GM19035 (cell line): ENCODE results near the gene ZNF71.

Experiments used
- ATAC-seq: cut with Tn5 transposase; IDR thresholded peaks from one replicate; pipeline ENCODE4 v1.9.1; 2021; ENCODE audit not compliant: unreplicated experiment

The ZNF71 gene

GRCh38 chr19:56594783-56595547 lies at the start of gene ZNF71:
Gene ZNF71, plus strand, starts transcription at chr19:56595302. Its CDS starts 6,257 bp downstream, at chr19:56601559.
- peak; percentile 92 for ATAC-seq

- ATAC-seq = no peak
These were observed 47.6 kb upstream of the ZNF71 start for GRCh38 chr19:56547535-56547934.

- no peak for ATAC-seq
These were observed 40.7 kb upstream of the ZNF71 start for GRCh38 chr19:56554272-56554869.

GRCh38 chr19:56562766-56563165 lies 32.3 kb upstream of the ZNF71 start:
- ATAC-seq = no peak

GRCh38 chr19:56566904-56567273 lies 28.2 kb upstream of the ZNF71 start:
- peak; percentile 10 for ATAC-seq

GRCh38 chr19:56567274-56568120 lies 27.6 kb upstream of the ZNF71 start, which contains the start of gene ZNF470:
Gene ZNF470, plus strand, starts transcription at chr19:56567468. Its CDS starts 2,844 bp downstream, at chr19:56570312.
- ATAC-seq = peak; percentile 97

- no peak for ATAC-seq
These were observed 22.5 kb upstream of the ZNF71 start for GRCh38 chr19:56572589-56572988.

- no peak for ATAC-seq
These were observed 21.2 kb upstream of the ZNF71 start for GRCh38 chr19:56573914-56574313.

GRCh38 chr19:56577719-56578602 lies 17.1 kb upstream of the ZNF71 start:
- ATAC-seq = no peak

- no peak for ATAC-seq
These were observed 688 bp upstream of the ZNF71 start for GRCh38 chr19:56594446-56594782.

GRCh38 chr19:56595548-56595899 lies 422 bp downstream of the ZNF71 start:
- no peak for ATAC-seq

GRCh38 chr19:56596676-56597075 lies 1.6 kb downstream of the ZNF71 start:
- ATAC-seq = no peak

GRCh38 chr19:56597696-56598095 lies 2.6 kb downstream of the ZNF71 start:
- no peak for ATAC-seq

GRCh38 chr19:56601375-56601774 lies 6.3 kb downstream of the ZNF71 start:
- ATAC-seq = no peak

- ATAC-seq = no peak
These were observed 8.7 kb downstream of the ZNF71 start for GRCh38 chr19:56603829-56604228.

GRCh38 chr19:56608274-56608964 lies 13.3 kb downstream of the ZNF71 start:
- ATAC-seq = no peak

- ATAC-seq = no peak
These were observed 16.2 kb downstream of the ZNF71 start for GRCh38 chr19:56611288-56611687.

GRCh38 chr19:56612737-56613136 lies 17.6 kb downstream of the ZNF71 start:
- ATAC-seq = no peak

GRCh38 chr19:56613639-56614038 lies 18.5 kb downstream of the ZNF71 start:
- ATAC-seq = no peak

GRCh38 chr19:56617531-56617930 lies 22.4 kb downstream of the ZNF71 start:
- ATAC-seq = no peak
